GM18498 (cell line): ENCODE data around the gene TDO2.

ENCODE experiments used
- ATAC-seq: cut with Tn5 transposase; IDR thresholded peaks from one replicate; pipeline ENCODE4 v1.9.1; 2021; ENCODE audit warnings: mild to moderate bottlenecking, moderate library complexity; ENCODE audit not compliant: unreplicated experiment

Gene TDO2

GRCh38 chr4:155952501-155952901 lies 49.0 kb downstream of the TDO2 start:
- no peak for ATAC-seq

- peak; percentile 96 for ATAC-seq
Observed at GRCh38 chr4:155953151-155954117, 49.9 kb downstream of the TDO2 start, which contains the start of gene CTSO. Gene CTSO, minus strand, starts transcription at chr4:155953866. Its CDS starts 19 bp downstream, at chr4:155953847.

GRCh38 chr4:155954118-155954685 lies 50.7 kb downstream of the TDO2 start:
- ATAC-seq: no peak

GRCh38 chr4:155954939-155955338 lies 51.4 kb downstream of the TDO2 start:
- ATAC-seq: no peak

GRCh38 chr4:155956461-155956860 lies 53.0 kb downstream of the TDO2 start:
- no peak for ATAC-seq

GRCh38 chr4:155959417-155959816 lies 55.9 kb downstream of the TDO2 start:
- no peak for ATAC-seq

GRCh38 chr4:155960522-155960921 lies 57.0 kb downstream of the TDO2 start:
- no peak for ATAC-seq

GRCh38 chr4:155961575-155961974 lies 58.1 kb downstream of the TDO2 start:
- ATAC-seq: no peak

GRCh38 chr4:155962767-155963166 lies 59.3 kb downstream of the TDO2 start:
- ATAC-seq: no peak

GRCh38 chr4:155964016-155964891 lies 60.8 kb downstream of the TDO2 start:
- no peak for ATAC-seq

- no peak for ATAC-seq
Observed at GRCh38 chr4:155966171-155966570, 62.7 kb downstream of the TDO2 start.

- no peak for ATAC-seq
Observed at GRCh38 chr4:155966731-155967395, 63.4 kb downstream of the TDO2 start.
